ENCODE data around the gene CCND1. TPM values are rescaled to one million over a fixed set of nuclear protein-coding genes. Genes with fewer than 3 reads are reported as not detected.

Gene CCND1
- total and polyA plus RNA-seq, 9 of the 15 experiments (the other 6 are each of a cell fraction or from before 2014, with no cell fraction given), result 0.04 to 23.3 (median 3.8) TPM

DNA sequence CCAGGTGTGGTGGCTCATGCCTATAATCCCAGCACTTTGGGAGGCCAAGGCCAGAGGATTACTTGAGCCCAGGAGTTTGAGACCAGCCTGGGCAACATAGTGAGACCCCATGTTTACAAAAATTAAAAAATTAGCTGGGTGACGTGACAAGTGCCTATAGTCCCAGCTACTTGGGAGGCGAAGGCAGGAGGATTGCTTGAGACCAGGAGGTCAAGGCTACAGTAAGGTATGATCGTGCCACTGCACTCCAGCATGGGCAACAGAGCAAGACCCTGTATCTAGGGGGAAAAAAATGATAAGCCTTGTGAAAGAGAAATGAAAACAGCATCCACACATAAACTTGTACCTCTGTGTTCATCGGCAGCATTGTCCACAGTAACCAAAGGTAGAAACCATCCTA is 8.1 kb upstream of the CCND1 start:
- 11% methylated on average over 4 of the region's 4 CpGs for WGBS (ENCODE audit: insufficient coverage, low coverage, missing lambda C conversion rate)
- Histone ChIP-seq H3K4me2 (ENCODE audit: insufficient read depth, low read length) (no peak overlapping the region), H3K36me3 (ENCODE audit: control insufficient read depth, insufficient read depth, low read length) (no peaks in the 10 kb centered on the region), H3K9me1 (ENCODE audit: control insufficient read depth, insufficient read depth, low read length) (no peaks in the 10 kb centered on the region), H4K20me1 (replicated peaks; ENCODE audit: control insufficient read depth, insufficient read depth, low read length) (no peaks in the 10 kb centered on the region), H3K9ac (ENCODE audit: insufficient read depth in 1 of 2, low read depth in 2 of 2, low read length in 2 of 2) (no peak overlapping the region), H3K9me3 (replicated peaks; ENCODE audit: control insufficient read depth, insufficient read depth, low read depth, low read length) (peaks cover 4% of the 10 kb centered on the region; the same call in 1 of the 2 replicates), H3K27me3 (ENCODE audit: control insufficient read depth in 2 of 2, insufficient read depth in 2 of 2, low read length in 2 of 2) (peaks cover 11 to 29% of the 10 kb centered on the region in 2 experiments; a peak in 4 of 5 replicates), H3K79me2 (ENCODE audit: control insufficient read depth, insufficient read depth, low read length) (no peaks in the 10 kb centered on the region), H3K4me1 (replicated peaks in 1 of 2; ENCODE audit: control insufficient read depth in 2 of 2, insufficient read depth in 2 of 2, low read length in 2 of 2) (peaks cover 0 to 5% of the 10 kb centered on the region in 2 experiments; a peak in 1 of 5 replicates), H2AFZ (ENCODE audit: low read depth, low read length) (no peak overlapping the region), H3K4me3 (no peak overlapping the region), H3K27ac (ENCODE audit: extremely low read depth, low read depth, low read length) (no peak overlapping the region)
- in situ Hi-C loops (cut with MboI), result no loop called here
- POLR2A ChIA-PET, result no interaction called here
- DNase-seq (ENCODE audit: extremely low read depth in 1 of 4, low spot score in 3 of 4), result no peak
- no TSS peak for BruUV-seq (replicated peaks)
- no peak for ATAC-seq
- no peak for FAIRE-seq
- TF ChIP-seq TRIM24 (IDR thresholded peaks at IDR 0.05), result no peak
- peak; percentile 68 for TF ChIP-seq ZNF121 (CRISPR knock-in tag; conservative IDR thresholded peaks at IDR 0.05)
- intact Hi-C loops (cut with micrococcal nuclease), result no loop called here
- CTCF ChIA-PET (ENCODE audit: low intra/inter-chr PET ratio), result no interaction called here

- 0% methylated on average over 6 of the region's 6 CpGs for WGBS (ENCODE audit: insufficient coverage, low coverage, missing lambda C conversion rate)
- Histone ChIP-seq H3K36me3 (ENCODE audit: control insufficient read depth, insufficient read depth, low read length) (no peaks in the 10 kb centered on the region), H3K9ac (ENCODE audit: insufficient read depth in 1 of 2, low read depth in 2 of 2, low read length in 2 of 2) (no peak overlapping the region), H3K27ac (ENCODE audit: extremely low read depth, low read depth, low read length) (no peak overlapping the region), H3K4me2 (ENCODE audit: insufficient read depth, low read length) (no peak overlapping the region), H3K9me3 (replicated peaks; ENCODE audit: control insufficient read depth, insufficient read depth, low read depth, low read length) (peaks cover 4% of the 10 kb centered on the region; the same call in 1 of the 2 replicates), H3K9me1 (ENCODE audit: control insufficient read depth, insufficient read depth, low read length) (no peaks in the 10 kb centered on the region), H2AFZ (ENCODE audit: low read depth, low read length) (no peak overlapping the region), H4K20me1 (replicated peaks; ENCODE audit: control insufficient read depth, insufficient read depth, low read length) (no peaks in the 10 kb centered on the region), H3K79me2 (ENCODE audit: control insufficient read depth, insufficient read depth, low read length) (no peaks in the 10 kb centered on the region), H3K4me3 (no peak overlapping the region), H3K4me1 (replicated peaks in 1 of 2; ENCODE audit: control insufficient read depth in 2 of 2, insufficient read depth in 2 of 2, low read length in 2 of 2) (peaks cover 4 to 16% of the 10 kb centered on the region in 2 experiments; a peak in 2 of 5 replicates), H3K27me3 (ENCODE audit: control insufficient read depth in 2 of 2, insufficient read depth in 2 of 2, low read length in 2 of 2) (peaks cover 11 to 22% of the 10 kb centered on the region in 2 experiments; a peak in 4 of 5 replicates)
- FAIRE-seq (no peak), DNase-seq (ENCODE audit: extremely low read depth in 1 of 4, low spot score in 3 of 4) (no peak), ATAC-seq (no peak)
- intact Hi-C loops (cut with micrococcal nuclease), result no loop called here
- in situ Hi-C loops (cut with MboI), result no loop called here
- no TSS peak for BruUV-seq (replicated peaks)
- ChIA-PET POLR2A (interaction anchor here (0.6 kb wide), 1 partner anchor 256 kb away, joined by 3 read pairs; no protein-coding TSS in a partner anchor), CTCF (ENCODE audit: low intra/inter-chr PET ratio) (no interaction called here)
- TF ChIP-seq ZNF318 (IDR thresholded peaks at IDR 0.05; ENCODE audit: borderline replicate concordance in 1 of 2, low read depth in 1 of 2), result no peak
- TF ChIP-seq VEZF1 (CRISPR knock-in tag; IDR thresholded peaks at IDR 0.05), result no peak
Measured at GRCh38 chr11:69634069-69634468, 6.9 kb upstream of the CCND1 start.
